HCT116 (cell line): ENCODE measurements around the gene OR6X1. TPM values are rescaled to one million over a fixed set of nuclear protein-coding genes. Genes with fewer than 3 reads are reported as not detected.

Experiments
- ATAC-seq: fragments of 200-7000 bp; cut with Tn5 transposase; 2 replicates; pipeline ENCODE4 v1.9.1; 2020; ENCODE audit warnings: mild to moderate bottlenecking, moderate library complexity
- BruUV-seq: library from RNA; stranded (reverse); fragments of 400-500 nt; replicated peaks from 2 replicates; lab custom pipeline; 2021; lab: Mats Ljungman, UMichigan
- CTCF ChIA-PET: fragments of 300-600 bp; sonication (Branson Sonifier 250); formaldehyde crosslinking; loops from one replicate; lab custom pipeline; 2021; ENCODE audit warnings: antibody characterized with exemption; lab: Charles Lee
- POLR2A ChIA-PET: fragments of 300-600, 350-600 bp; sonication (Branson Sonifier 250); formaldehyde crosslinking; loops from one replicate; lab custom pipeline; 2021; ENCODE audit warnings: antibody characterized with exemption; lab: Charles Lee
- RAD21 ChIA-PET, 2 experiments: fragments of 300-600 bp; sonication (Branson Sonifier 250); formaldehyde crosslinking; loops; one replicate each; lab custom pipeline; 2023; ENCODE audit warnings: low total read pairs in 2 of 2; ENCODE audit not compliant: uncharacterized antibody in 2 of 2, unreplicated experiment in 2 of 2, low non-redundant PET in 1 of 2; lab: Charles Lee
- DNase-seq: peaks from one replicate; pipeline ENCODE4 v3.0.0-alpha.2; 2010; ENCODE audit warnings: low read depth, low spot score
- H2AFZ ChIP-seq: fragments of 200-600 bp; shearing (Covaris generic), sonication (generic); 2 replicates; pipeline ENCODE4 v1.6.1; 2017; ENCODE audit warnings: low read depth, mixed run types, mixed read lengths, antibody characterized with exemption, low read length; ENCODE audit not compliant: poor library complexity, severe bottlenecking
- H3K27ac ChIP-seq: 2 replicates; pipeline ENCODE4 v1.5.1; 2012; ENCODE audit warnings: low read depth, low read length
- H3K27me3 ChIP-seq: fragments of 200-600 bp; sonication (generic); 2 replicates; pipeline ENCODE4 v1.6.1; 2016; ENCODE audit warnings: mixed run types, low read length, mixed read lengths; ENCODE audit not compliant: insufficient read depth
- H3K36me3 ChIP-seq, 2 experiments: fragments of 200-500 bp in 1 of 2; fragments of 200-600 bp in 1 of 2; sonication (Bioruptor generic) in 1 of 2; sonication (generic) in 1 of 2; 2 replicates each; pipeline versions ENCODE4 v1.5.1 to v1.6.1; 2014 to 2016; ENCODE audit warnings: low read length in 2 of 2, inconsistent platforms in 1 of 2, mixed read lengths in 1 of 2, mixed run types in 1 of 2; ENCODE audit not compliant: insufficient read depth in 2 of 2, control insufficient read depth in 1 of 2
- H3K4me1 ChIP-seq, 2 experiments: fragments of 200-600 bp in 1 of 2; sonication (generic) in 1 of 2; 2 replicates each; pipeline versions ENCODE4 v1.5.1 to v1.6.1; 2012 to 2017; ENCODE audit warnings: low read length in 2 of 2, inconsistent platforms in 1 of 2, mild to moderate bottlenecking in 1 of 2, mixed read lengths in 1 of 2, mixed run types in 1 of 2, moderate library complexity in 1 of 2; ENCODE audit not compliant: insufficient read depth in 2 of 2, control insufficient read depth in 1 of 2
- H3K4me2 ChIP-seq: fragments of 200-600 bp; sonication (generic); 2 replicates; pipeline ENCODE4 v1.6.1; 2017; ENCODE audit warnings: mixed run types, low read length, mixed read lengths
- H3K4me3 ChIP-seq, 2 experiments: fragments of 200-600 bp in 1 of 2; sonication (generic) in 1 of 2; replicated peaks in 1 of 2; 2 replicates each; pipeline ENCODE4 v1.5.1; 2011 to 2016; ENCODE audit warnings: low read length in 2 of 2, control low read depth in 1 of 2, low read depth in 1 of 2, mild to moderate bottlenecking in 1 of 2, mixed read lengths in 1 of 2, mixed run types in 1 of 2
- H3K79me2 ChIP-seq: fragments of 200-600 bp; sonication (generic); 2 replicates; pipeline ENCODE4 v1.6.1; 2017; ENCODE audit warnings: mild to moderate bottlenecking, mixed run types, low read length, moderate library complexity, mixed read lengths; ENCODE audit not compliant: insufficient read depth
- H3K9ac ChIP-seq: fragments of 200-600 bp; sonication (generic); 2 replicates; pipeline ENCODE4 v1.6.1; 2016; ENCODE audit warnings: low read length, mixed read lengths
- H3K9me2 ChIP-seq: fragments of 200-600 bp; sonication (generic), shearing (Covaris generic); 2 replicates; pipeline ENCODE4 v1.6.1; 2017; ENCODE audit warnings: mixed run types, mild to moderate bottlenecking, moderate library complexity; ENCODE audit not compliant: insufficient read depth
- H3K9me3 ChIP-seq, 2 experiments: fragments of 200-500 bp in 1 of 2; fragments of 200-600 bp in 1 of 2; sonication (Bioruptor generic) in 1 of 2; sonication (generic) in 1 of 2; 2 replicates each; pipeline ENCODE4 v1.6.1; 2014 to 2017; ENCODE audit warnings: low read length in 2 of 2, mixed read lengths in 2 of 2, inconsistent platforms in 1 of 2, low read depth in 1 of 2, mild to moderate bottlenecking in 1 of 2, mixed run types in 1 of 2, moderate library complexity in 1 of 2; ENCODE audit not compliant: control insufficient read depth in 1 of 2, insufficient read depth in 1 of 2
- H4K20me1 ChIP-seq: fragments of 200-600 bp; sonication (generic), shearing (Covaris generic); 2 replicates; pipeline ENCODE4 v1.6.1; 2017; ENCODE audit warnings: mixed run types, mild to moderate bottlenecking, moderate library complexity; ENCODE audit not compliant: insufficient read depth
- CBX3 ChIP-seq: IDR thresholded peaks from 2 replicates; pipeline ENCODE4 v1.6.1; 2012; ENCODE audit warnings: low read depth
- CEBPB ChIP-seq: IDR thresholded peaks from 2 replicates; pipeline ENCODE4 v1.6.1; 2012; ENCODE audit warnings: low read depth
- EZH2phosphoT487 ChIP-seq: fragments of 200-600 bp; IDR thresholded peaks from 2 replicates; pipeline ENCODE4 v1.6.1; 2018; ENCODE audit warnings: antibody characterized with exemption, borderline replicate concordance
- JUND ChIP-seq: IDR thresholded peaks from 2 replicates; pipeline ENCODE4 v1.6.1; 2012
- POLR2A ChIP-seq: IDR thresholded peaks from 2 replicates; pipeline ENCODE4 v1.7.0; 2011; ENCODE audit warnings: borderline replicate concordance; ENCODE audit not compliant: insufficient read depth, insufficient read length; ENCODE audit errors: extremely low read depth
- RAD21 ChIP-seq: IDR thresholded peaks from 2 replicates; pipeline ENCODE4 v1.6.1; 2012; ENCODE audit warnings: low read depth, mild to moderate bottlenecking
- SIN3A ChIP-seq: IDR thresholded peaks from 2 replicates; pipeline ENCODE4 v1.6.1; 2012; ENCODE audit warnings: low read depth
- SRF ChIP-seq: IDR thresholded peaks from 2 replicates; pipeline ENCODE4 v1.6.1; 2012; ENCODE audit warnings: low read depth
- TCF7L2 ChIP-seq: IDR thresholded peaks from 2 replicates; pipeline ENCODE4 v1.7.0; 2011; ENCODE audit warnings: borderline replicate concordance, inconsistent platforms; ENCODE audit not compliant: insufficient read depth, insufficient read length; ENCODE audit errors: extremely low read depth
- intact Hi-C: fragments of 100-400 bp; cut with micrococcal nuclease; formaldehyde crosslinking; loops from 2 replicates; pipeline ENCODE4 v1.10.0; 2022
- total RNA-seq: library from RNA; stranded (reverse); gene quantifications from one replicate; pipeline ENCODE4 v1.2.1, GENCODE V29; 2021; ENCODE audit not compliant: unreplicated experiment
- TF ChIP-seq, protein P1 (sequence below), 3 experiments: fragments of 200-600 bp in 1 of 3; sonication (generic) in 1 of 3; IDR thresholded peaks in 2 of 3; conservative IDR thresholded peaks in 1 of 3; 2 replicates each; pipeline ENCODE4 v1.5.1; 2012 to 2017; ENCODE audit warnings: low read depth in 2 of 3, low read length in 2 of 3, antibody characterized with exemption in 1 of 3, borderline replicate concordance in 1 of 3, control low read depth in 1 of 3, mild to moderate bottlenecking in 1 of 3, mixed read lengths in 1 of 3, mixed run types in 1 of 3, moderate library complexity in 1 of 3; ENCODE audit not compliant: insufficient read depth in 1 of 3
- TF ChIP-seq, protein P2 (sequence below): IDR thresholded peaks from 2 replicates; pipeline ENCODE4 v1.6.1; 2012; ENCODE audit warnings: low read depth

Gene OR6X1
- total RNA-seq, 1 experiment from 2014 or later: not detected

DNA sequence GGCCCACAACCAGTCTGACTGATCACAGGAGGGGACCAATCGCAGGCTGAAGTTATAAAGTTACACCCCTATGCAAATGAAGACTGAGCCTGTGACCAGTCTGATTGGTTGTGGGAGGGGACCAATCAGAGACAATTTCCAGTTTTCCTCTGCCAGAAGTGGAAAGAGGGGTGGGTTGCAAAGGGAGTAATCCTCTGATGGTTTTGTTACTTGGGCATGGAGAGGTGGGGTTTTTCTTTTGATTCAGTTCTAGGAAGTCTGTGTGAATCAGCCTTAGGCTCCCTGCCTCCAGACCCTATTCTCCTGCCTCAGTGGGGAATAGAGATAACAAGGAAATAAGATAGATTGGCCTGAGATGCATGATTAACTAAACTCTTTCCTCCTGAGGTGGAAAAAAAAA is 41.9 kb upstream of the OR6X1 start (continued):
- no peak for TF ChIP-seq POLR2A
- TF ChIP-seq, protein P1, sequence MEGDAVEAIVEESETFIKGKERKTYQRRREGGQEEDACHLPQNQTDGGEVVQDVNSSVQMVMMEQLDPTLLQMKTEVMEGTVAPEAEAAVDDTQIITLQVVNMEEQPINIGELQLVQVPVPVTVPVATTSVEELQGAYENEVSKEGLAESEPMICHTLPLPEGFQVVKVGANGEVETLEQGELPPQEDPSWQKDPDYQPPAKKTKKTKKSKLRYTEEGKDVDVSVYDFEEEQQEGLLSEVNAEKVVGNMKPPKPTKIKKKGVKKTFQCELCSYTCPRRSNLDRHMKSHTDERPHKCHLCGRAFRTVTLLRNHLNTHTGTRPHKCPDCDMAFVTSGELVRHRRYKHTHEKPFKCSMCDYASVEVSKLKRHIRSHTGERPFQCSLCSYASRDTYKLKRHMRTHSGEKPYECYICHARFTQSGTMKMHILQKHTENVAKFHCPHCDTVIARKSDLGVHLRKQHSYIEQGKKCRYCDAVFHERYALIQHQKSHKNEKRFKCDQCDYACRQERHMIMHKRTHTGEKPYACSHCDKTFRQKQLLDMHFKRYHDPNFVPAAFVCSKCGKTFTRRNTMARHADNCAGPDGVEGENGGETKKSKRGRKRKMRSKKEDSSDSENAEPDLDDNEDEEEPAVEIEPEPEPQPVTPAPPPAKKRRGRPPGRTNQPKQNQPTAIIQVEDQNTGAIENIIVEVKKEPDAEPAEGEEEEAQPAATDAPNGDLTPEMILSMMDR (IDR thresholded peaks at IDR 0.05 in 2 of 3, conservative IDR thresholded peaks at IDR 0.05 in 1 of 3; ENCODE audit: borderline replicate concordance in 1 of 3, insufficient read depth in 1 of 3, low read depth in 2 of 3, low read length in 2 of 3): no peak
- TF ChIP-seq CBX3: no peak
- no peak for TF ChIP-seq TCF7L2
- TF ChIP-seq CEBPB: no peak
- no peak for TF ChIP-seq JUND

DNA sequence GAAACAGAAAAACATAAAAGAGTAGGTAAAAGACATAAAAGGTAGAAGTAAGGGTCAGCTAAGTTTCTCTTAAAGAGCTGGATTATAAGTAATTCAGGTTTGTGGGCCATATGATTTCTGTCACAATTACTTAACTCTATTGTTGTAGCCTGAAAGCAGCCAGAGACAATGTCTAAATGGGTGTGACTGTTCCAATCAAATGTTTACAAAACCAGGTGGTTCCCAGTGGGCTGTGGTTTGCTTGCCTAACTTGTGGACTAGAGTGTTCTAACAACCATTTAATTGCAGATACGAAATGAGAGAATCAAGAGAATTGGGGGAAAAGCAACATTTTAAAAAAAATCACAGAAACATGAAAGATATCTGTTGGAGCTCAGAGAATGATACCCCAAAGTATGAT is 29.2 kb upstream of the OR6X1 start:
- Histone ChIP-seq H3K4me3 (no peak overlapping the region), H3K36me3 (no peaks in the 10 kb centered on the region), H3K27ac (no peak overlapping the region), H3K4me1 (no peaks in the 10 kb centered on the region), H3K9me2 (no peaks in the 10 kb centered on the region), H4K20me1 (no peaks in the 10 kb centered on the region), H3K79me2 (no peaks in the 10 kb centered on the region), H3K27me3 (peaks cover 6% of the 10 kb centered on the region; the same call in 1 of the 2 replicates), H2AFZ (no peak overlapping the region), H3K4me2 (no peak overlapping the region), H3K9me3 (no peaks in the 10 kb centered on the region), H3K9ac (no peak overlapping the region)
- intact Hi-C loops: no loop called here
- CTCF ChIA-PET: no interaction called here
- TF ChIP-seq SIN3A (no peak), SRF (no peak), EZH2phosphoT487 (no peak), JUND (no peak), RAD21 (no peak)
- TF ChIP-seq, protein P2, sequence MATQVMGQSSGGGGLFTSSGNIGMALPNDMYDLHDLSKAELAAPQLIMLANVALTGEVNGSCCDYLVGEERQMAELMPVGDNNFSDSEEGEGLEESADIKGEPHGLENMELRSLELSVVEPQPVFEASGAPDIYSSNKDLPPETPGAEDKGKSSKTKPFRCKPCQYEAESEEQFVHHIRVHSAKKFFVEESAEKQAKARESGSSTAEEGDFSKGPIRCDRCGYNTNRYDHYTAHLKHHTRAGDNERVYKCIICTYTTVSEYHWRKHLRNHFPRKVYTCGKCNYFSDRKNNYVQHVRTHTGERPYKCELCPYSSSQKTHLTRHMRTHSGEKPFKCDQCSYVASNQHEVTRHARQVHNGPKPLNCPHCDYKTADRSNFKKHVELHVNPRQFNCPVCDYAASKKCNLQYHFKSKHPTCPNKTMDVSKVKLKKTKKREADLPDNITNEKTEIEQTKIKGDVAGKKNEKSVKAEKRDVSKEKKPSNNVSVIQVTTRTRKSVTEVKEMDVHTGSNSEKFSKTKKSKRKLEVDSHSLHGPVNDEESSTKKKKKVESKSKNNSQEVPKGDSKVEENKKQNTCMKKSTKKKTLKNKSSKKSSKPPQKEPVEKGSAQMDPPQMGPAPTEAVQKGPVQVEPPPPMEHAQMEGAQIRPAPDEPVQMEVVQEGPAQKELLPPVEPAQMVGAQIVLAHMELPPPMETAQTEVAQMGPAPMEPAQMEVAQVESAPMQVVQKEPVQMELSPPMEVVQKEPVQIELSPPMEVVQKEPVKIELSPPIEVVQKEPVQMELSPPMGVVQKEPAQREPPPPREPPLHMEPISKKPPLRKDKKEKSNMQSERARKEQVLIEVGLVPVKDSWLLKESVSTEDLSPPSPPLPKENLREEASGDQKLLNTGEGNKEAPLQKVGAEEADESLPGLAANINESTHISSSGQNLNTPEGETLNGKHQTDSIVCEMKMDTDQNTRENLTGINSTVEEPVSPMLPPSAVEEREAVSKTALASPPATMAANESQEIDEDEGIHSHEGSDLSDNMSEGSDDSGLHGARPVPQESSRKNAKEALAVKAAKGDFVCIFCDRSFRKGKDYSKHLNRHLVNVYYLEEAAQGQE: no peak
- BruUV-seq: no TSS peak
- no peak for ATAC-seq
- RAD21 ChIA-PET: no interaction called here
- POLR2A ChIA-PET: no interaction called here
- no peak for DNase-seq
